HG03469 (cell line): ENCODE measurements around the gene PHF20.
"Not testable (repeated sequence)": the region's sequence is repeated elsewhere in the genome, so short reads cannot be mapped to it uniquely, and the experiment has no call there.

ENCODE experiments used
- ATAC-seq: cut with Tn5 transposase; IDR thresholded peaks from one replicate; pipeline ENCODE4 v1.9.1; 2021; ENCODE audit warnings: mild to moderate bottlenecking, moderate library complexity, moderate number of reproducible peaks; ENCODE audit not compliant: unreplicated experiment

The PHF20 gene

GRCh38 chr20:35771689-35772562, at the start of gene PHF20:
TSS of gene PHF20 (plus strand) at chr20:35772015. CDS start at chr20:35801523, 29,508 bp downstream.
- ATAC-seq, result peak; percentile 43

GRCh38 chr20:35723275-35723639, 48.6 kb upstream of the PHF20 start:
- ATAC-seq, result not testable (repeated sequence)

GRCh38 chr20:35723652-35724320, 48.0 kb upstream of the PHF20 start:
- not testable (repeated sequence) for ATAC-seq

GRCh38 chr20:35724321-35725230, 47.2 kb upstream of the PHF20 start:
- no peak for ATAC-seq

- ATAC-seq, result no peak
Measured at GRCh38 chr20:35726842-35727711, 44.7 kb upstream of the PHF20 start.

GRCh38 chr20:35729283-35729807, 42.5 kb upstream of the PHF20 start:
- ATAC-seq, result no peak

- ATAC-seq, result no peak
Measured at GRCh38 chr20:35729836-35730582, 41.8 kb upstream of the PHF20 start.

GRCh38 chr20:35730583-35731468, 41.0 kb upstream of the PHF20 start:
- ATAC-seq, result no peak

GRCh38 chr20:35731469-35731788, 40.4 kb upstream of the PHF20 start:
- no peak for ATAC-seq

- ATAC-seq, result no peak
Measured at GRCh38 chr20:35731862-35732643, 39.8 kb upstream of the PHF20 start.

- ATAC-seq, result no peak
Measured at GRCh38 chr20:35732644-35732982, 39.2 kb upstream of the PHF20 start.

GRCh38 chr20:35734374-35734773, 37.4 kb upstream of the PHF20 start:
- no peak for ATAC-seq

- ATAC-seq, result no peak
Measured at GRCh38 chr20:35734777-35735649, 36.8 kb upstream of the PHF20 start.

GRCh38 chr20:35735826-35736470, 35.9 kb upstream of the PHF20 start:
- no peak for ATAC-seq

- no peak for ATAC-seq
Measured at GRCh38 chr20:35737865-35738333, 33.9 kb upstream of the PHF20 start.
